GM10266 (cell line): ENCODE measurements around the gene LHX5.
A peak's percentile ranks its signal among the peaks of the same experiment; 100 is the strongest.

Experiments
- DNase-seq: peaks from one replicate; pipeline ENCODE4 v3.0.0; 2012; ENCODE audit errors: extremely low spot score
- TF ChIP-seq, protein P1 (sequence below): IDR thresholded peaks from 2 replicates; pipeline ENCODE4 v1.5.1; 2012; ENCODE audit warnings: mild to moderate bottlenecking, low read depth; ENCODE audit not compliant: control insufficient read depth, insufficient read depth; ENCODE audit errors: missing control alignments

Gene LHX5

DNA sequence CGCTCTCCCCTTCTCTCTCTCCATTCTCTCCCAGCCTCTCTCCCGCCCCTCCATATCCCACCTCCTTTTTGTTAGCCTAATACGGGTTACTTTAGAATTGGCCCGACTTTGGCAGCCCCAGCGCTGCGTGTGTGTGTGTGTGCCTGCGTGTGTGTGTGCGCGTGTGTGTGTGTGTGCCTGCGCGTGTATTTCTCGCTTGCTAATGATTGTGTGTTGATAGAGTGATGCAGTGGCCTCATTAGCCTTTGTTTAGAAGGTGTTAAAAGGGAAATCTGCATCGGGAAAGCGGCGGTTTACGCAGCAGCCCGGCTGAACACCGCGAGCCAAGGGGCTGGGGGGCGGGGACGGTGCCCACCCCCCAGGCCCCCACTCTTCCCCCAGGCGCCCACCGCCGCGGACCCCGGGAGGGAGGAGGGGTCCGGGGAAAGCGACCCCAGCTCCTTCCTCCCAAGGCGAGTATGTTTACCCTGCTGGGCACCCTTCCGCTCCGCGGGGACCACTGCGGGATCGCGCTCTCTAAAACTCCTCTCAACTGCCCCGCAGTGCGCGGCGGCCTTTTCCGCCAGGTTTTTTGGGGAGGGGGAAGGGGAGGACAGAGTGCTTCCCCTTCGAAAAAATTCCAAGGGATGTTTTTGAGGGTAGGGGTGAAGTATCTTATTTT is 6.8 kb upstream of the LHX5 start:
- no peak for DNase-seq
- TF ChIP-seq, protein P1, sequence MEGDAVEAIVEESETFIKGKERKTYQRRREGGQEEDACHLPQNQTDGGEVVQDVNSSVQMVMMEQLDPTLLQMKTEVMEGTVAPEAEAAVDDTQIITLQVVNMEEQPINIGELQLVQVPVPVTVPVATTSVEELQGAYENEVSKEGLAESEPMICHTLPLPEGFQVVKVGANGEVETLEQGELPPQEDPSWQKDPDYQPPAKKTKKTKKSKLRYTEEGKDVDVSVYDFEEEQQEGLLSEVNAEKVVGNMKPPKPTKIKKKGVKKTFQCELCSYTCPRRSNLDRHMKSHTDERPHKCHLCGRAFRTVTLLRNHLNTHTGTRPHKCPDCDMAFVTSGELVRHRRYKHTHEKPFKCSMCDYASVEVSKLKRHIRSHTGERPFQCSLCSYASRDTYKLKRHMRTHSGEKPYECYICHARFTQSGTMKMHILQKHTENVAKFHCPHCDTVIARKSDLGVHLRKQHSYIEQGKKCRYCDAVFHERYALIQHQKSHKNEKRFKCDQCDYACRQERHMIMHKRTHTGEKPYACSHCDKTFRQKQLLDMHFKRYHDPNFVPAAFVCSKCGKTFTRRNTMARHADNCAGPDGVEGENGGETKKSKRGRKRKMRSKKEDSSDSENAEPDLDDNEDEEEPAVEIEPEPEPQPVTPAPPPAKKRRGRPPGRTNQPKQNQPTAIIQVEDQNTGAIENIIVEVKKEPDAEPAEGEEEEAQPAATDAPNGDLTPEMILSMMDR = no peak

DNA sequence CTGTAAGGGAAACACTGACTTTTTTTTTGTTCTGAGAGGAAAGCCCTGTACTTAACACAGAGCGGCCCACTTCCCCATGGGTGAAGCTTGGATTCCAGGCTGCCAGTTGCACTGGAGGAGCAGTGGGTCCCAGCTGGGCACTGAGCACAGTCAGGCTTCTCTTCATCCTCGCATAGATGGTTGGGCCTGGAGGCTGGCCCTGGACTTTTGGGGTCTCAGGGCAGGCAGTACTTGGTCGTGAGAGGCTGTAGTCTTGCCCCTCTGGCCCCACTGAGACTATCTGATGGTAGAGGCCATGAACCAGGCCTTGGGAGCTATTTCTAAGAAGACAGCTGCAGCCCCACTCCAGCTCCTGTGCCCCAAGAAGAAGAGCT is 6.2 kb upstream of the LHX5 start:
- TF ChIP-seq, protein P1 = no peak
- DNase-seq = peak; percentile 40

DNA sequence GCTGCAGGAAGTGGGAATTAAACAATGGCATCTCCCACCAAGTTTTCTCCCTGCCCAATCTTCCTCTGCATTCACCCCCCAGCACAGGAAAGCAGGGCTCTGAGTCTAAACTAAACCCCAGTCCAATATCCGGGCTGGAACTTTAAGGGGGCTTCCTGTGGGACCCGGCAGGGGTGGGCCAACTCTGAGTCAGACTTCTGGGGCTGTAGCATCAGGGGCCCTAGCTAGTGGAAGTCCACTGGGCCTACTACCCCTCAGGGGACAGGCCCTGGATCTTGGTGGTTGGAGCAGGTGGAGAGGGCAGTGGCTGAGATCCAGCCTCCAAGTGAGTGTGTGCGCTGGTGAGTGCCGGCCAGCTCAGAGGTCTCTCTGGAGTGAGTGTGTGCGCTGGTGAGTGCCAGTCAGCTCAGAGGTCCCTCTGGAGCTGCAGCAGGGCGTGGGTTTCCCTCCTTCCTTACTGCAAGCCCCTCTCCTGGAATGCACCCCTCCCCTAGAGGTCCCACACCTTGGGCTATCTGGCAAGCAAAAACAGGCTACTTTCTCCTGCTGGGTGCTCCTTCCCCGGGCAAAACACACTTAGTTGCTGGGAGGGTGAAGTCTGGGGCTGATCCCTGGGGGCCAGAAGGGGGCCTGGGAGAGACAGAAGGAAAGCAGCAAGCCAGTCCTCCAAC is 5.6 kb upstream of the LHX5 start:
- TF ChIP-seq, protein P1 = no peak
- no peak for DNase-seq

DNA sequence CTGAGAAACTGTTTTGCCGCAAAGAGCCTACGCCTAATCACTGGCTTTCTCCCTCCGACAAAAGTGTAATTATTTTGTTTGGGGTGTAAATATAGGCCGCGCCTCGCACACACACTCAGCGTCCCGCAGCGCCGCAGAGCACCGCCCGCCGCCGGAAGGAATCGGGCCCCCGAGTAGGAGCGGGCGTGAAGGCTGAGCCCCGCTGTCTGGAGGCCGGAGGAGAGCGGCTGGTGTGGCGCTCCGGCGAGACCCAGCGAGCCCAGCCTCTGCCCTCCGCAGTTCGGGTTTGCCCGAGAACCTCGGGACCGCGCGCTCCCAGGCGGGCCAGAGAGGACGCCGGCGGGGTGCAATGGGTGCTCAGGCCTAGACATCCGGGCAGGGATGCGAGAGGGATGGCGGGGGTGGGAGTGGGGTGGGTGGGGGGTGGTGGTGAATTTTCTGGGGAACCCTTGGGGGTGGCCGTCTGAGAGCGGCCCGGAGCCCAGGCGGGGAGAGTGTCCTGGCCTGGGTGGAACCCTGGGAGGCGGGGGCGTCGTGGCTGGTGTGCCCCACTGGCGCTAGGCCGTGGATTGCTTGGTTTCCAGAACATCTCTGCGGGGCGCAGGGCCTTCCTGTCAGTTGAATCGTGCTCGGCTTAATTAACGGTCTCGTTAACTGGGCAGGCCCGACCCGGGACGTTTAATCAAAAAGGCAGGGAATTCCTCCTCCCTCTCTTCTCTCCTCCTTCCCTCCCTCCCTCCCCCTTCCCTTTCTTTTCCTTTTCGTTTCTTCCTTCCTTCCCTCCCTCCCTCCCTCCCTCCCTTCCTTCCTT is 4.7 kb upstream of the LHX5 start:
- TF ChIP-seq, protein P1 = no peak
- no peak for DNase-seq

DNA sequence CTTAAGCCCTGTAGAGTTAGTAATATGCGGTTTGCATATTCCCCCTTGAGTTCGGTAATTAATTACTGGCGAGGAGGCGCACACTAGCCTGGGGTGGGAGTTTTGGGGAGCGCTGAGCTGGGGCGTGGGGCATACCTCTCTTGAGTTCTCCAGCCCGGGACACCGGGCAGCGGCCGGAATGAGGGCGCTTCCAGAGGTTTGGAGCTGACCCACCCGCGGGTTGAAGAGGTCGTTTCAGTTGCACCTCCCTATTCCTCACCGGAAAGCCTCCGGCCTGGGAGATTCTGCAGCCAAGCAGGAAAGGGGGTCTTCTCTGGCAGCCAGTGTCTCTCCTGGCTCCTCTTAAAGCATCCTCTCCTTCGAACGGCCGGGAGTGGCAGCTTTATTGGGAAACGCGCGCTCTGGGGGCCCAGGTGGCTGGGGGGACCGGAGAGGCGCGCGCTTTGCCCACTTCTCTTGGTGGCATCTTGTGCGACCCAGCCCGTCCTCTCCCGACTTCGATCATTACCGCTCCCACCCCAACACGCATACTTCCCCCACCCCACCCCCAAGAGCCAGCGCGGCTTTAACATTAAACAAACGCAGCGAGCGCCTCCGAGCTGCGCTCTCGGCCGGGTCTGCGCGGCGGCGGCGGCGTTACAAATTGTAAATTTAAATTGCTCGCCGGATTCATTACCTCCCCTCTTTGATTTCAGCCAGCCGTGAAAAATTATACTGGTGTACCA is 3.9 kb upstream of the LHX5 start:
- DNase-seq = no peak
- TF ChIP-seq, protein P1 = no peak

DNA sequence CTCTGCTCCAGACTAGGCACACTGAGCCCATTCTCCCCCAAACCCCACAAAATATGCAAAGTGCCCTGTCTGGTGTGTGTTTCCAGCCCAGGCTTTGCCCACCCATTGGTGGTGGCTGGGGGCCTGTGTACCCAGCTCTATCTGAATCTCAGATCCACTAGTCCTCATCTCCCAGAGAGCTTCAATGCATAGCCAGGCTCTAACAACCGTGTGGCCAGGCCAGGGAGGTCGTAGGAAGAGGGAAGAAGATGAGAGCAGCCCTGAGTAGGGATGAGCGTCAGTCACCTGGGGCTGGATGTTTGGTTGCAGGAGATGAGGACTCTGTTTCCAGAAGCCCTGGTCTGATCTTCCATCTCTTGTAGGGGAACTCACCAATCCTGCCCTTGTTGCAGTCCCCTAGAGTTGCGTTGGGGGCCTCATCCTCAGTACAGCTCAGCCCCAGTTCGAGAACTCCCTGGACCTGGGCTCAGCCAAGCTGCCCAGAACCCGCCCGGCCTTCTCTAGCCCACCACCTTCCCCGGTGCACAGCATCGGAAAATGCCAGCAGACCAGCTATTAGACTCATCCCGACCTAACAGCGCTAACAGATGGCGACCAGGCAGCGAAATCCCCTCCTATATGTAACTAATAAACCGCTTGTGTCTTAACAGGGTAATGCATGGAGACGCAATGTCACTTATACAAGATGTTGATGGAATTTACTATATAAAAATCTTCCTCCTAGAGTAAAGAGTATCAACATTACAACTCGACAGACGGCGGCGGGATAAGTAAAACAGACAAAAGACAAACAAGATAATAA is 3.2 kb upstream of the LHX5 start:
- DNase-seq = no peak
- TF ChIP-seq, protein P1 = no peak
